Cortex of kidney (tissue), 1 donor: ENCODE results near the gene TNNT2.

ENCODE experiments used
- DNase-seq: peaks from one replicate; lab custom pipeline; 2025; lab: John Stamatoyannopoulos, UW

The TNNT2 gene

DNA sequence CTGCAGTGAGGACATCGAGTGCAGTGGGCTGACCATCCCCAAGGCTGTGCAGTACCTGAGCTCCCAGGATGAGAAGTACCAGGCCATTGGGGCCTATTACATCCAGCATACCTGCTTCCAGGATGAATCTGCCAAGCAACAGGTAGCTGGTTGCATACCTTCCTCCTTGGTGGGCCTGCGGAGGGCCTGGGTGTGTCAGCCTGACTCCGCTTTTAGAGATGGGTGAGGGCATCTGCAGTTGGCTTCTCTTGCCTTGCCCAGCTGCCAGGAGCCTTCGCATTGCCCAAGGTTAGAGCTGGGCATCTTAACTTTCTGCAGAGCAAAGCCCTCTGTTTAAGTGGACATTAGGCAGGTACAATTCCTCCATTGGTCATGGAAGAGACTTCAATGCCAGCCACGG is 60.9 kb downstream of the TNNT2 start:
- DNase-seq, result no peak

DNA sequence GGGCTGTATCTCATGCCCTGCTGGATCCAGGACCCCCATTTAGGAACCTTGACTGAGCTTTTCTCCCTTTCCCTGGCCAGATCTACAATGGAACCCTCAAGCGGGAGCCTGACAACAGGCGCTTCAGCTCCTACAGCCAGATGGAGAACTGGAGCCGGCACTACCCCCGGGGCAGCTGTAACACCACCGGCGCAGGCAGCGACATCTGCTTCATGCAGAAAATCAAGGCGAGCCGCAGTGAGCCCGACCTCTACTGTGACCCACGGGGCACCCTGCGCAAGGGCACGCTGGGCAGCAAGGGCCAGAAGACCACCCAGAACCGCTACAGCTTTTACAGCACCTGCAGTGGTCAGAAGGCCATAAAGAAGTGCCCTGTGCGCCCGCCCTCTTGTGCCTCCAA is 64.4 kb downstream of the TNNT2 start:
- DNase-seq, result no peak

DNA sequence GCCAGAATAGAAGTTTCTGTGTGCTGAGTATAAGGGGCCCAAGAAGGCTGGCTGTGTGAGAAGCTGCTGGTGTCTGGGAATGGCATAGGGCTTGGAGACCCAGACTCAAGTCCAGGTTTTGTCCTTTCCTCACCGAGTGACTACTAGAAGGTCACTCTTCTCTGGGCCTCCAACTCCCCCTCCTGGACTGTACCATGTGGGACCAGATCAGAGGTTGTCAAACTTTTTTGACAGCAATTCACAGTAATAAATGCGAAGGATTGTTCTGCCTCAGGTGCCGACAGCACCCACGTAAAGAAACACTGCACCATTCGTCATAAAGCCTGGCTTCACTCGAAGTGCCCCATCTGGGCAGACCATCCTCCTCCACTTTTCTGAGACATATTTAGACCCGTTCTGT is 65.2 kb downstream of the TNNT2 start:
- no peak for DNase-seq

DNA sequence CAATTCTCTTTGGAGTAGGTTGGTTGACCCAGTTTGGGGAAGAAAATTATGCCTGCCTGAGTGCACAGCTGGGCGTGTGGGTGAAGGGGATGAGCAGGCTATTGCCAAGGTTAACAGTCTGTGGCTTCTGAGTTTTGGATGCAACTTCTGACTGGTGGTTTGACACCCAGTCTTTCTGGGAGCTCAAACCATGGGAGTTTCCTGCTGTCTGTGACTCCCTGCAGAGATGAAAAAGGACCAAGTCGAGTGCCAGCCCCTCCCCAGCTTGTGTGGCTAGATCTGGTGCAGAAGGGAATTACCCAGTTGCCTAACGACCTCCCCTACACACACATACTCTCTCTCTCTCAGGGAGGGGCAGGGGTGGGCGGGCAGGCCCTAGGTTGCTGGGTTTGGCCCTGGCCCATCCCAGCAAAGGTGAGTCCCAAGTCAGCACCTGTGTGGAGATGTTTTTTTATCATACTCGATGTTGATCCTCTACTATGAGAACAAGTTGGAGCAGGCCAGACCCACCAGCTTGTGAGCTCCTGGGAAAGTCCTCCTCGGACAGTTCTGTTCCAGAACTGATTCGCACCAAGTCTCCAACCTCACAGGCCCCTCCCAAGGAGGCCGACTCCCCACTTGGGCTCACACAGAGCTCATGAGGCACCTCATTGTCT is 66.0 kb downstream of the TNNT2 start:
- DNase-seq, result no peak

DNA sequence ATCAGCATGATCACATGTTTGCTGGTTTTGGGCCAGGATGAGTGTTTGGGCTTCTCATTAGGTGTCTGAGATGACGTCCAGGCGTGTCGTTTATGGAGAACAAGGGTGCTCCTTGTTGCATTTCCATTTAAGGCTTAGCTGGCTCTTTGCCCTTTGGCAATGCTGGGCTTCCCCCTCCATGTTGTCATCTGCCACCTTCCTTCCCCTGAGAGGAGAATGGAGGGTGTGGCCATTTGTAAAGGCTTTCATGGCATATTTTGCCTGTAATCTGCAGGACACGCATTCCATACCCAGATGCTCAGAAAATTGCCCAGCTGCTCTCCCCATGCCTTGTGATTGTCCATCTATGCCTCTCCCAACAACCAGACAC is 66.5 kb downstream of the TNNT2 start:
- DNase-seq, result no peak

DNA sequence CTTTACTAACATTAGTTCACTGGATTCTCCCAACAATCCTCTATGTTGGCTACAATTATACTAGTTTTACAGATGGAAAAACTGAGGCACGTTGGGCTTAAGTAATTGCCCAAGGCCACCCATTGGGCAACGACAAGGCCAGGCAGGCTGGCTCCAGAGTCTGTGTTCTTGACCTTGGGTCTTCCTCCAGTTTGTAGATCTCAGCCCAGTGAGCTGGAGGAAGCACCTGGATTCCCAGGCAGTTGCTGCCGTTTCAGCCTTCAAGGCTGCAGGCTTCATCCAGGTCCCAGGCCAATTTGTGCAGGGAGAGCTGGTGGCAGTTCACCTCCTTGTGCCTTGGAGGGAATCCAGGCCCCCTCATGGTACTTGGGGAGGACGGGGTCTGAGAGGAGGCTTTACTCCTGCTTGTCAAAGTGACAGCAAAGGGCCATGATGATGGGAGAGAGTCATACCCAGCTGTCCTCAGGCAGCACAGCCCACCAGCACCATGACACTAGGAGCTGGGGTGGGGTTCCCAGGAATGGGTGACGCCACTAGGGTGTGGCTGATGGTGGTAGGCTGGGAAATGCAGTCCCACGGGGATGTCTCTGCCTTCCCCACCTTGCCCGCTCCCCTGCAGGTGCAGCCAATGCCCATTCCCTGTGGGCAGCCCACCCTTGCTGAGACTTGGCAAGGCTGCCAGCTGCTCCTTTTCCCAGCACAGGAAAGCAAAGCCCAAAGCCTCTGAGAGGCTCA is 67.1 kb downstream of the TNNT2 start:
- DNase-seq, result no peak

DNA sequence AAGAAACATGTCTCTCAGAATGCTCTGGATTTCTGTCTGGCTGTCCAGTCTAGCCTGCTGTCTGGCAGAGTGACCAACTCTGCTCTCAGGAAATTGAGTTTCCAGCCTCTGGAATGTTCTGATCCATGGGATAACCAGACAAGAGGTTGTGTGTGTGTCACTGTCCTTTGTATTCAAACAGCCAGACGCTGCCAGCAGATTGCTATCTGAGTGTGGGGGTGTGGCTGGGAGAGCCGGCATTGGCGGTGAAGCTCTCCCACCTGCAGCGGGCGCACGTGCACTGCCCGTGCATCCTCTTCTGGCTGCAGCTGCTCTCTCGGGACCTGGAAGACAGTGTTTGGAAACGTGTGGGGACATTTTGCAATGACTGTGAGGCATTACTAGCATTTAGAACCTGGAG is 68.1 kb downstream of the TNNT2 start:
- DNase-seq, result no peak
